NCI-H2081 (cell line): ENCODE results near the gene PTPN1.
"Not testable (repeated sequence)": the region's sequence is repeated elsewhere in the genome, so short reads cannot be mapped to it uniquely, and the experiment has no call there.

Source experiments
- DNase-seq, 2 experiments: peaks; one replicate each; lab custom pipeline; 2025; lab: John Stamatoyannopoulos, UW

PTPN1 gene

DNA sequence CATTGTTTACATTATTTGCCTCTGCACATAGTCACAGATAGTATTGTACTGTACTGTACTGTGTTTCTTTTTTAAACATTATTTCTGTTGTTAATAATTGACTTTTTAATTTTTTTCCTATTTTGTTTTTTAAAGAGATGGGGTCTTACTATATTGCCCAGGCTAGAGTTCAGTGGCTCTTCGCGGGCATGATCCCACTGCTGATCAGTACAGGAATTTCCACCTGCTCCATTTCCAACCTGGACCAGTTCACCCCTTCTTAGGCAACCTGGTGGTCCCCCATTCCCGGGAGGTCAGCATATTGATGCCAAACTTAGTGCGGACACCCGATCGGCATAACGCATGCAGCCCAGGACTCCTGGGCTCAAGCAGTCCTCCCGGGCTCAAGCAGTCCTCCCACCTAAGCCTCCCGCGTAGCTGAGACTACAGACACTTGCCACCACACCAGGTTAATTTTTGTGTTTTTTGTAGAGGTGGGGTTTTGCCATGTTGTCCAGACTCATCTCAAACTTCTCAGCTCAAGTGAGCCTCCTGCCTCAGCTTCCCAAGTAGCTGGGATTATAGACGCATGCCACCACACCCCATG lies 47.5 kb downstream of the PTPN1 start:
- no peak for DNase-seq

DNA sequence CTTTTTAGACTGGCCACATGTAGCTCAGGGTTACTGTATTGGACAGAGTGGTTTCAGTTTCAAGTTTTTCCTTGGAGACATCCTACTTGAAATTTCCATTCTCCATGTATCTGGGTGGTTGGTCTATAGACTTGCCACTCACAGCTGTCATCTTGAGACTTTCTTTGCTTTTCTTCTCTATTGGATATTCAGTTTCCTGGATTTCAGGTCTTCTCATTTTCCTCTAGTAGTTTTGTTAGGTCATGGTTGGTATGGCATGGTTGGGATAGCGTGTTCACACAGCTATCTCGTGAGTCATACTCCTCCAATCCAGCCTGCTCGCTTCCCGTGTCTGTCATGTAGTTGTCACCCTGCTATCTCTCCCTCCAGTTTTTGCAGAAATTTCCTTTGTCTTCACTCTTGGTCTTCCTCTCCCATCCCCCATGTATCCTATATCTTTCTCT lies 48.3 kb downstream of the PTPN1 start:
- no peak for DNase-seq

DNA sequence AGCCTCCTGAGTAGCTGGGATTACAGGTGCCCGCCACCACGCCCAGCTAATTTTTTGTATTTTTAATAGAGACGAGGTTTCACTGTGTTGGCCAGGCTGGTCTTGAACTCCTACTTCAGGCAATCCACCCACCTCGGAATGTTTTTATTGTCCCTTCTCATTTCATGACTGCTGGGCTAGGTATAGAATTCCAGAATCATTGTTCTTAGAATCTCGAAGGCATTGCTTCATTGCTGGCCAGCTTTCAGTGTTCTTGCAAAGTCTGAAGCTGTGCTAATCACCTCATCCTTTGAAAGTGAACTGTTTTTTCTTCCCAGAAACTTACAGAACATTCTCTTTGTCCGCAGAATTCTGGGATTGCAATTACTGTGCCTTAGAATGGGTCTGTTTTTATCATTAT lies 49.0 kb downstream of the PTPN1 start:
- no peak for DNase-seq

DNA sequence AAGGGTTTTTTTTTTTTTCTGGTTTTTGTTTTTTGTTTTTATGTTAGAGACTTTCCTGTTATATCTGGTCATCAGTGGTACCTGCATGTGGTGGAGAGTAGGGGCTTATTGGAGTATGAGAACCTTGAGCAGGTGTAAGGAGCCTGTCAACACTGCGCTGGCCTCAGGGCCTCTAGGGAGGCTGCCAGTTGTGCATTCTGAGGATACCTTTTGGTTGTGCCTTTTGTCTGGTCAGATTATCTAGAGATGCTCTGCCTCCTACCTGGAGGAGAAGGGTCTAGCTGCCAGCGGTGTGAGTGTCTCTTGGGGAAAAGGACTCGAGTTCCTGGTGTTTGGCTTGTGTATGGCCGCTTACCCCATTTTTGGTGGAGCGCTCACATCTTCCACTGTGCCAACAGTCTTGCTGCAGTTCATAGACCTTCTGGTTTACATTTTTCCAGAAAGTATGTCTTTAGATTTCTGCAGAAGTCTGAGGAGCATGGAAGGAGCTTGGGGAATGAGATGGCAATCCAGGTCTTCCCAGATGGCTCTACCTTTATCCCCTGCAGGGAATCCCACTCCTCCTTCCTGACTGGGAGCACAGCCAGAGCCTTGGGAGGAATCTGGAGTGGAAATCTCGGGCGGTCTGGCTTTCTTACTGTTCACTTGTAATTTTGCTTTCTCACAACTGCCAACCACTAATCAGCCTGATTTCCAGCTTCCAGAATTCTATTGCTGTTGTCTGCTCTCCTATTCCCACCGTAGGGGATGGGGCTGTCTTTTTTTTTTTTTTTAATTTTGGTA lies 49.9 kb downstream of the PTPN1 start:
- no peak for DNase-seq

DNA sequence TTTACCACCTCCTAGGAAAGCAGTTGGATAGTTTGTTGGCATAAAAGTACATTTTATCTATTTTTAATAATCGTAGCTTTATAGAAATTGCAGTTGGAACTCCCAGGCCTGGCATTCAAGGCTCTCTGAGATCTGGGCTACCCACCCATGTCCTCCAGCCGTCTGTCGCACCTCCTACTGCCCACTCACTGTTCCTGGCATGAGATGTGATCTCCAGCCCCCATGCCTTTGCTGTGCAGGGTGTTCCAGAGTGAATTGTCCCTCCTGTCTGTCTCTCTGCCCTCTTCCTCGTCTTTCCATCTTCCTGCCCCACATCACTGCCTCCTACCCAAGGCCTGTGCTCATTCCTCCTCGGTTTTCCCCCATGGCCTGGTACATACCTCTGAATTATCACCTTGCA lies 50.7 kb downstream of the PTPN1 start:
- DNase-seq: no peak

DNA sequence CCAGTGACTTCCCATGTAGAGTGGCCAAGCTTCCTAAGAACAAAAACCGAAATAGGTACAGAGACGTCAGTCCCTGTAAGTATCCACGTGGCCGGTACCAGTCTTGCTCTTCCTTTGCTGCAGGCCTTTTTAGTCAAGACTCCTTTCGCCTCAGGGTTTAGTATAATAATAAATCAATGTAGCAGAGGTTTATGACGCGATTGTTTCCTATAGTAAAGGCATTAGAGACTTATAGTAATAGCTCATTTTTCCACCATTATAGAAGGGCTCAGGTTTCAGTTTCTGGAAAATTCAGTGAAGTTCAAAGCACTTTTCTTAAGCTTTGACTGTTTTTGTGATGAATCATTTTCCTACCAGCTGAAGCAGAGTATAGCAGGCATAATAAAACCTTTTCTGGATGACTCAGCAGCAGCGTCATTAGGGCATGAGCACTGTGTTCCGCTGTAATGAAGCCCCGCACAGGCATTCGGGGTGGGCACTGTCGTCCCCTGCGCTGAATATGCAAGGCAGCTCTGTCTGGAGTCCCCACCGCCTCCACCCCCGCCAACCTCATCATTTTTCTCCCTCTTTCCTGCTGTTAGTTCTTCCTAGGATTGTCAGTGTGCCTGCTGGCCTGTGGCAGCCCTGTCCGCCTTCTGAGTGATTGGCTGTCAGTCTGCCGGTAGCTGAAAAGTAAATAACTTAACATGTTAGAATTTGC lies 51.3 kb downstream of the PTPN1 start:
- no peak for DNase-seq

DNA sequence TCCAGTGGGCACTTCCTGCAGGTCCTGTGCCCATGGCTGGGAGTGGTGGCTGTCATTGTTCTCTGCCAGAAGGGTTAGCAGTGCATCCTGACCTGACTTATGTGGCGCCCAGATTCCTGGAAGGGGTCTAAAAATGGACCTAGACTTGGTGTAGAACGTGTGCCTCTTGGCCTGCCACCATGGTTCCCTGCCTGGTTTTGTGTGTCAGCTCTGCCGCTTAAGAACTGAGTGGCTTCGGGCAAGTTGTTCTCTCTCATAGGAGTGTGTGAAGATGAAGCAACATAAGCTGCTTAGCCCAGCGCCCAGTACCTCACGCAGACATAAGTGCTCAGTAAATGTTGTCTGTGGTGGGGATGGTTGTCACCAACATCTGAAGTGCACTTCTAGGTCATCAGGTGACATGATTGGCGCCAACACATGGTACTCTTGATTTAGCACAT lies 52.1 kb downstream of the PTPN1 start:
- no peak for DNase-seq

DNA sequence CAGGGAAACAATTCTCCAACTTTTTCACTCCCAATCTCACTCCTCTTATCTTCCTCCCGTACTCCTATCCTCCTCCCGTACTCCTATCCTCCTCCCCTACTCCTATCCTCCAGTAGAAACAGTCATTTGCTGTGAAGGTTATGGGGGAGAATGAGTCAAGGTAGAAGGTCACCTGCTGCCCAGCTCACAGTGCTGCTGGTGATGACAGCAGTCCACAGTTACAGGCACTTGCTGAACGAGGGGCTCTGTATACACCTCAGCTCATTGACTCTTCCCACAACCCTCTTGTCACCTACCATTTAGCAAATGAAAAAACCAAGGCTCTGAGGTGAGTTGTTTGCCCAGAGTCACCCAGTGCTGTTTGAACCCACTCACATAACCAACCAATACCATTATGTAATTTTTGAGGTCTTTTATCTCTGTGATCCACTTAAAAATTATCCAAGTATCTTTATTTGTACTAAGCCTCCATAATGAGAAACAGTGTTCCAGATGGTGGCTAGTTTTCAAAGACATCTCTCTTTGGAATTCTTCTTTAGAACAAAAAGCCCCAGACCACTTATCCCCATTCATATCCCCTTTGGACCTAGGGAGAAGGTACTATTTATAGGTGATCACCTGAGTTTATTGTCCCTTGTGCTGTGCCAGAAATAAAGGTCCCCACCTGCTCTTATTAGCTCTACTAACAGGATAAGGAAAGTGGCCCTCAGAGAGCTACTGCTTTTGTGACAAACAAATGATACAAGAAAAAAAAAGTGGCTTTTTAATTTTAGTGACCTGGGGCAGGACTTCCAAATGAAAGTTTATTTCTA lies 53.2 kb downstream of the PTPN1 start:
- peak; percentile 31 to 42 for DNase-seq

DNA sequence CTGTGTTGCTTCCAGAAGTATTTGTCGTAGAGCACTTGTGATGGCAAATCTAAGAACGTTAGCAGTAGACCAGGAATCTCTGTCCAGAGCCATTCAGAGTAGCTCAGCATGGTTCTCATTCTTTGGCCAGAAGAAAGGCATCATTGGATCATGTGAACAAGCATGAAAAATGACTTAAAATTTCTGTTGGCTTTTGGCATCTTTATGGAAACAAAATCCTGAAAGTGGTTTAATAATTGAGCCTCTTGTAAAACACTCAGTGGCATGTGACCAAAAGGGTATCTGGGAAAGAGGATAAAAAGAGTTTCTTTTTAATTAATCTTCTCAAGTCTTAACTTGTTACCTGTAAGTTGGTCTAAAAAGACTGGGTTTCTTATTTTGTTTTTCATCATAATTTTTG lies 55.2 kb downstream of the PTPN1 start:
- no peak for DNase-seq

DNA sequence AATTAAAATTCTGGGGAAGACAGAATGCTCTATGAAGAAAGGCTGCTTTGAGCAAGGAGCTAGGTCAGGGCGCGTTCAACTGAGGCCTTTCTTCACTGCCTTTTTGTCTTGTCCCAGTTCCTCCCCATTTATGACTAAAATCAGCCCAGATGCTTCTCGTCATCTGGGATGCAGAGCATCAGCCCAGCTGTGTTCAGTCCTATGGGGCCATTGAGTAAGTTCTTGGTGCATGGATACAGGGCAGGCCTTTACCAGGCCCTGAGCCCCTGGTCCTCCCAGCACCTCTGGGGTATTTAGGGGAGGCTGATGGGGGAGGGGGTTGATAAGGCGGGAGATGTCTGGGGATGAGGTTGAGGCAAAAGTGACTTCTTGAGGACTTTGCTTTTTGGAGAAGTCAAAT lies 55.7 kb downstream of the PTPN1 start:
- DNase-seq: no peak

DNA sequence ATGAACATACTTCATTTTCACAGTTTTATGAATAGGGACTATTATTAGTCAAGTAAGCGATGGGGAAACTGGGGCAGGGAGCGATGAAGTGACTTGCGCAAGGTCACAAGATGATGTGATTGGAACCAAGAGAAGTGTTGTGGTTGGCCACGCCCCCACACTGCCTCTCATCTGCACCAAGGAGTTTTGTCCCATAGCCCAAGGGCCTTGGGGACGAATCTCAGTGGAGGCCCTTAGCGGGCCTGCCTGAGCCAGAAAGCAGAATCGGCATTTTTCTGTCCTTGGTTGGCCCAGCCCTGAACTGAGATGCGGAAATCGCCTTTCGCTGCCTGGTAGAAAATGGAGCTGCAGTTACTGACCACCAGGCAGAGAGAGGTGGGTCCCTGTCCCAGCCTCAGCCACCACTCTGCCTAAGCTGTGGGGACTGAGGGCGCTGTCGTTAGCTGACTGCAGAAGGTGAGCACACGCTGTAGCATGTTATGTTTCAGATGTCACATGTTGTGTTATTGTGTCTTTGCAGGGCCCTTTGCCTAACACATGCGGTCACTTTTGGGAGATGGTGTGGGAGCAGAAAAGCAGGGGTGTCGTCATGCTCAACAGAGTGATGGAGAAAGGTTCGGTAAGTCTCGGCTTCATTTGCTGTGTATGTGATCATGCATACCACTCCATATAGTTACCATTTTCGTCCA lies 57.8 kb downstream of the PTPN1 start:
- DNase-seq: no peak

DNA sequence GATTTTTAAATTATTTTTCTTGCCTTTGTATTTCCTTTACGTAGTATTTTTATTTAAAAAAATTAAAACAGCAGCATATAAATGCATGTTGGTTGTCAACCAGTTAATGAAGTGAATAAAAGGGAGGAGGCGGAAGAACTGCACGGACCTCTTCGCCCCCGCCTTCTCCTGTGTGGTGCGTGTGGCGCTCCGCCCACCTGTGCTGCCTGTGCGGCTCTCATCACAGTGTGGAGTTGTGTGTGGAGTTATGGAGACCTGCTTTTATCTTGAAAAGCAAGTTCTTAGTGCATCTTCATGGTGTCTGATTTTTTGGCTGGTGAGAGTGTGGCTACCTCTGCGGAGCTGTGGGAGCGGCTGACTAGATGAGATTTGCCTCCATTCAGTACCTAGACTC lies 58.4 kb downstream of the PTPN1 start:
- no peak for DNase-seq

DNA sequence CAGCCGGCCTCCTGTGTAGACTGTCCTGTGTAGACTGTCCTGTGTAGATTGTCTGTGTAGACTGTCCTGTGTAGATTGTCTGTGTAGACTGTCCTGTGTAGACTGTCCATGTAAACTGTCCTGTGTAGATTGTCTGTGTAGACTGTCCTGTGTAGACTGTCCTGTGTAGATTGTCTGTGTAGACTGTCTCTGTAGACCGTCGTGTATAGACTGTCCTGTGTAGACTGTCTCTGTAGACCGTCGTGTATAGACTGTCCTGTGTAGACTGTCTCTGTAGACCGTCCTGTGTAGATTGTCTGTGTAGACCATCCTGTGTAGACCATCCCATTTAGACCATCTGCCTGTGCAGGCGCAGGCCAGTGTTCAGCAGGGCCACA lies 59.3 kb downstream of the PTPN1 start:
- not testable (repeated sequence) for DNase-seq

DNA sequence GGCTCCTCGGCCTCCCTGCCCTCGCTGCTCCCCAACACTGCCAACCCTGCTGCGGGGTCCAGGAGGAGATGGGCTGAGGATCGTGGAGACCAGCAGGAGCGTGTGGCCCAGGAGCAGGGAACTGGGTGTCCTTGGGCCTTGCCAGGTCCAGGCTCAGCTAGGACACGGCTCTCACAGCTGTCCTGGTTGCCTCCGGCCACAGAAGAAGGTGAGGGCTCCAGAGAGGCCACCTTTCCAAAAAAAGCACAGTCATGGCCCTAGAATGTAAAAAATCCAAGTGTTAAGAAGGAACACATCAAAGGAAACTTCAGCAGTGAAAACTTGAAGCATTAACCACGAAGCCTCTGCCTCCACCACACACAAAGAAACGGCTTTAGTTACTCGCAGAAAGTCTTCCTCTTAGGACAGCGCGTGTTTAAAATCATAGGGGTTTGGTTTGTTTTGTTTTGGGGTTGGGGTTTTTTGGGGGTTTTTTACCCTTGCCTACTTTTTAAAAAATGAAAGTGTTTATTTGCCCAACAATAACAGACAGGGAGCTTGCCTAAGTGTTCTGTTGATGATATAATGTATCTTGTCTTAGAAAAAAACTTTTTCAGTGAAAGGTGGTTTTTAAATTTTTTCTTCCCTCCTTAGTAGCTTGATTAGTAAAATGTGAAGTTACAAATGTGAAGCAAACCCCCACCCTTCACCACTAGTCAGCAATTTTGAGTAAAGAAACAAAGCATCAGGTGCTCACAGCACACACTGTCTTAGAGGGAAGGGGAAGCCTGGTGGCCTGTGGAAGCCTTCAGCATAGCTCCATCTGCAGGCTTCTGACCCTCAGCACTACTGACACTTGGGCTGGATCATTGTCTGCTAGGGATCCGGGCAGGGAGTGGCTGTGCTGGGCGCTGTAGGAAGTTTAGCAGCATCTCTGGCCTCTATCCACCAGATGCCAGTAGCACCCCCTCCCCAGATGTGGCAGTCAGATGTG lies 60.0 kb downstream of the PTPN1 start:
- no peak for DNase-seq

DNA sequence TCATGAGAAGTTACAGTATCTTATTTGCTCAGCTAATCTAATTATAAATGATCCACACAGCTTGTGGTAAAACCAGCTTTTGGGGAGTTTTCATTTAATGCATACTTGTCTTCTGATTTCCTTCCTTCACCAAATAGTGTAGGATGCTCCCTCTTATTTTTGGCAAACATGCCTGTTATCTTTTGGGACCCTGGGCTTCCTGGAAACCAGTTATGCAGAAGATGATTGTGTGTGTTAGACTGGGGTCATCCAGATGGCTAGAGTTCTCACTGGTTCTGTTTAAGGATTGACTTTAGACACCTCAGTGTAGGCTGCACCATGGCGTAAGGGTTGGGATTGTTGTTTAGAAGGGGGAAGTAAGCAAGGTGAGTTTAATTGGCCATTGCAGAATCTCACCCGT lies 61.3 kb downstream of the PTPN1 start:
- no peak for DNase-seq

DNA sequence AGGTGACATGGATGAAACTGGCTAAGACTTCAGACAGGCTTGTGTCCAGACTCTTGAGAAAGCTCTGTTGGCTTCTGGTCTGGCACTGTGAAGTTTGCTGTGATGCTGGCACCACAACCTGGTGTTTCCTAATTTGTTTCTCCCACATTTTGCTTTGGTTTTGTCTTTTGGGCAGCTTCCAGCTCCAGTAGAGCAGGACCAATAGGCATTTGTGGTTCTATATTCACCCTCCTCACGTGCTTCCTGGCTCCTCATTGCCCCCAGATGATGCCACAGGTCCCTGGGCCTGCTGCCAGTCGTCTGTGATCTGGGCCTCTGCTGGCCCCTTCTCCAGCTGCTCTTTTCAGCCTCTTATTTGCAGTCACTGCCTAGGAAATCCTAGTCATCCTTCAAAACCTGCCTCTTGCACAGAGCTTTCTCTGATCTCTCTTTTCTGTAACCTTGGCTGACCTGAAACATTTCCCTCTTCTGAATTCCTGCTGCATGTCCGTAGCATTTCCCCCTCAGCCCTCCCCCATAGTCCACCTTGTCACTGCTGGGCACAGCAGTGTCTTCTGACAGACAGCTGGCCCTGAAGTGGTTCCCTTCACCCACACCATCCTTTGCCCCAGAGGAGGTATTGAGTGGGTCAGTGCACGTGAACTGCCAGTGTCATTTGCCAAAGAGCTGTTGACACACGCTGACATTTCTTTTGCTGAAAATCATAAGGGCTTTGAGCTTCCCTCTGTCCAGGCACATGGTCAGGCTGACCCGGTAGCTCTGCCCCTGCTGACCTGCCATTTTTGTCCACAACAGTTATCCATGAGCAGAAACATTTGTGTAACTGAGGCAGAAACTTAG lies 63.0 kb downstream of the PTPN1 start:
- peak; percentile 36 to 83 for DNase-seq

DNA sequence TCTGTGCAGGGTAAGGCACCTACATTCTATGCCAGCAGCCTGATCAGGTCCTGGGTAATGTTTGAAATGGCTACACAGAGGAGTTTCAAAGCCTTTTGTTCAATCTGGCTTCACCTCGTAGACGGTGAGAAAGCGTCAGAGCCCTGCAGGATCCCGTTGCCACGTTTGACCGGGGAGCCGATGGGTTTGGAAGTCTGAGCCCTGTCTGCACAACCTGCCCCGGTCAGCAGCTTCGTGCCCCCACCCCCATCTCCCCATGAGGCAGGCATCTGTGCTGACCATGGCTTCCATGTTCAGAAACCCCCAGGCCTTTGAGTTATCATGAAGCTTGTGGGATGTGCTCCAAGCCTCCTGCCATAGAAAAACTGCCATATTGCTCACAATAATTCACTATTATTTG lies 63.9 kb downstream of the PTPN1 start:
- DNase-seq: no peak

DNA sequence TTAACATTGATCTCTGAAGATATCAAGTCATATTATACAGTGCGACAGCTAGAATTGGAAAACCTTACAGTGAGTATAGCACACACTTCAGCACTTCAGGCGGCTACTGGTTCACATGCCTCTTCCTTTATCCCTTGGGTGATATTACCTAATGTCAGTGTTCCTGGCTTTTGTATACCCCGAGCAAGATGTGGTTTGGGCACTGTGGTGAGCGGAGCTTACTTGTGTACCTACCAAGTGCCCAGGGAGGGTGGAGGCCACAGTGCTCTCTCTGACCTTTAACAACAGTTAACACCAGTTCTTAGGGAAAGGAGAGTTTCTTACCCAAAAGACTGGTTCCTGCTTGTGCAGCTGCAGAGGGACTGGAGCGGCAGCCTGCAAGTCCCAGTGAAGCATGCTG lies 64.4 kb downstream of the PTPN1 start:
- no peak for DNase-seq

DNA sequence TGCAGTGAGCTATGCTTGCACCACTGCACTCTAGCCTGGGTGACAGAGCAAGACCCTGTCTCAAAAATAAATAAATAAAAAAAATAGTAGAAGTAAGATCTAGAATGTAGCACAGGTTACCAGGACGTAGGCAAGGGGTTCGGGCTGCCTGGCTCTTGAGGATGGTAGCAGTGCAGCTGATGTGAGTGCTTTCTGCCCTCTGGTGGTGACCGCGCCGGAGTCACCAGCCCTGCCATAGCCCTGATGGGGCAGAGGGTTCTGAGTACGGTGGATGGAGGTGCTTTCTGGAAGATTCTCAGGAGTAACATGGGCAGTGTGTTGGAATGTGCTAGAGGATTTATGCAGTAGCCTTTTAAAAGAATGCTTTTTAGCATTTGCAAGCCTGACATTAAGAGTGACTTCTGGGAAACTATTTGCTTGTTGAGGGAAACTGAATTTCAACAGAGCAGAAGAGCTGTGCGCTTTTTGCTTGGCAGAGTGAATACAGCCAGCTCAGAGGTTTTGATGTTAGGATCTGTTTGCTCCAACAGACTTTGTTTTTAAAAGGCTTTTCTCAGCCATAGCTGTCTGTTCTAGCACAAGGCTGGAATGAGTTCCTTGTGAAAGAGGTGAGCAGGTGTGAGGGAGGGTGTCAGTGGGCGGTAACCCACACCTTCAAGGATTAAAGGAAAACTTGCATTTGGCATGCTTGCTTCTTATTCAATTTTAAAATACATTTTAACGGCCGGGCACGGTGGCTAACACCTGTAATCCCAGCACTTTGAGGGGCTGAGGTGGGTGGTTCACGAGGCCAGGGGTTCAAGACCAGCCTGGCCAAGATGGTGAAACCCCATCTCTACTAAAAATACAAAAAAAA lies 65.9 kb downstream of the PTPN1 start:
- DNase-seq: peak; percentile 6 to 10
